Testis (tissue), 3 donors: ENCODE measurements around the gene VPS13C. TPM values are rescaled to one million over a fixed set of nuclear protein-coding genes. Genes with fewer than 3 reads are reported as not detected.

ENCODE experiments used
- DNase-seq: peaks from one replicate; pipeline ENCODE4 v3.0.0-alpha.2; 2019
- H3K27ac ChIP-seq, 2 donors: fragments of 200-600 bp; sonication (generic); one replicate each; pipeline ENCODE4 v1.5.1; 2019
- H3K27me3 ChIP-seq: fragments of 200-600 bp; sonication (generic); one replicate; pipeline ENCODE4 v1.5.1; 2019
- H3K36me3 ChIP-seq: fragments of 200-600 bp; sonication (generic); one replicate; pipeline ENCODE4 v1.5.1; 2017; ENCODE audit warnings: low read depth; ENCODE audit errors: missing control alignments
- H3K4me1 ChIP-seq: fragments of 200-600 bp; sonication (generic); one replicate; pipeline ENCODE4 v1.5.1; 2019
- H3K4me3 ChIP-seq, 2 donors: fragments of 200-600 bp; sonication (generic); one replicate each; pipeline ENCODE4 v1.5.1; 2017 to 2019
- H3K9me3 ChIP-seq: fragments of 200-600 bp; sonication (generic); one replicate; pipeline ENCODE4 v1.5.1; 2017
- POLR2A ChIP-seq: fragments of 450-650 bp; IDR thresholded peaks from one replicate; pipeline ENCODE4 v1.6.1; 2017; ENCODE audit warnings: antibody characterized with exemption, mild to moderate bottlenecking, moderate library complexity
- WGBS, 2 donors: methylation state at CpG; one replicate each; pipeline ENCODE4 v1.1.5; 2018; 5-methylcytosine and 5-hydroxymethylcytosine counted together
- intact Hi-C: fragments of 100-400 bp; cut with DNase I; formaldehyde crosslinking; loops from one replicate; pipeline ENCODE4 v1.15.1; 2023; ENCODE audit warnings: low total_unique reads
- polyA plus RNA-seq: library from polyadenylated mRNA; stranded (reverse); fragments of 350-450 nt; fragmentation: Illumina TruSeq; extraction: RNeasy Lipid Tissue Mini Kit (QIAGEN cat#74804); gene quantifications from one replicate; pipeline ENCODE4 v1.2.3, GENCODE V29; 2014; ENCODE audit warnings: low read depth, low replicate concordance; ENCODE audit not compliant: insufficient read depth
- total RNA-seq, 2 donors: library from RNA; depleted of rRNA; stranded (reverse); fragments of >200 nt; gene quantifications; one replicate each; pipeline ENCODE4 v1.2.3, GENCODE V29; 2016
- TF ChIP-seq, protein P1 (sequence below), 3 experiments: fragments of 450-650 bp in 2 of 3; fragments of 200-600 bp in 1 of 3; sonication (generic) in 1 of 3; IDR thresholded peaks; one replicate each; pipeline ENCODE4 v1.5.1; 2016 to 2019; ENCODE audit warnings: antibody characterized with exemption in 3 of 3, mild to moderate bottlenecking in 2 of 3, moderate library complexity in 1 of 3

The VPS13C gene
- total and polyA plus RNA-seq, 3 donors from 2014 or later = 21.3 to 89.1 (median 86.1) TPM

DNA sequence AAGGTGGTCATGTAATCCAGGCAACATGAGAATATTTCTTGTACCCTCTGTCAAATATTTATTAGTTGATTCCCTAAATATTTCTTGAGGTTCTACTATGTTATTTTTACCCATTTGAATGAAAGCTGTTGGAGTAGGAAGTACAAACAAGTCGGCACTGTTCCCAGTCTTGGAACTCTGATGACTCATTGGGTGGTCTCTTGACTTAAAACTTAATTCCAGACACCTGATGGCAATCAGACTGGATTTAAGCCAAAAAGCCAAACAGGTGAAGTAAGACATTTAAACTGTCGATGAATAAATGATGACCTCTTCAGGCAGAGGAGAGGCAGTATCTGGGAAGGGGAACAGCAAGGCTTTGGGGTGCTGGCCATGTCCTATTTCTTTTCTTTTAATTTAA lies 29.4 kb upstream of the VPS13C start:
- H3K27me3 ChIP-seq = no peaks in the 10 kb centered on the region
- H3K9me3 ChIP-seq = no peaks in the 10 kb centered on the region
- WGBS, 2 donors = 76 to 88% methylated on average over 2 of the region's 2 CpGs
- no peak overlapping the region for H3K4me3 ChIP-seq
- no peak for TF ChIP-seq POLR2A
- TF ChIP-seq, protein P1, sequence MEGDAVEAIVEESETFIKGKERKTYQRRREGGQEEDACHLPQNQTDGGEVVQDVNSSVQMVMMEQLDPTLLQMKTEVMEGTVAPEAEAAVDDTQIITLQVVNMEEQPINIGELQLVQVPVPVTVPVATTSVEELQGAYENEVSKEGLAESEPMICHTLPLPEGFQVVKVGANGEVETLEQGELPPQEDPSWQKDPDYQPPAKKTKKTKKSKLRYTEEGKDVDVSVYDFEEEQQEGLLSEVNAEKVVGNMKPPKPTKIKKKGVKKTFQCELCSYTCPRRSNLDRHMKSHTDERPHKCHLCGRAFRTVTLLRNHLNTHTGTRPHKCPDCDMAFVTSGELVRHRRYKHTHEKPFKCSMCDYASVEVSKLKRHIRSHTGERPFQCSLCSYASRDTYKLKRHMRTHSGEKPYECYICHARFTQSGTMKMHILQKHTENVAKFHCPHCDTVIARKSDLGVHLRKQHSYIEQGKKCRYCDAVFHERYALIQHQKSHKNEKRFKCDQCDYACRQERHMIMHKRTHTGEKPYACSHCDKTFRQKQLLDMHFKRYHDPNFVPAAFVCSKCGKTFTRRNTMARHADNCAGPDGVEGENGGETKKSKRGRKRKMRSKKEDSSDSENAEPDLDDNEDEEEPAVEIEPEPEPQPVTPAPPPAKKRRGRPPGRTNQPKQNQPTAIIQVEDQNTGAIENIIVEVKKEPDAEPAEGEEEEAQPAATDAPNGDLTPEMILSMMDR (IDR thresholded peaks at IDR 0.05) = no peak
- no peak overlapping the region for H3K27ac ChIP-seq
- H3K36me3 ChIP-seq = no peaks in the 10 kb centered on the region
- no peaks in the 10 kb centered on the region for H3K4me1 ChIP-seq
- intact Hi-C loops = no loop called here
- DNase-seq = no peak

DNA sequence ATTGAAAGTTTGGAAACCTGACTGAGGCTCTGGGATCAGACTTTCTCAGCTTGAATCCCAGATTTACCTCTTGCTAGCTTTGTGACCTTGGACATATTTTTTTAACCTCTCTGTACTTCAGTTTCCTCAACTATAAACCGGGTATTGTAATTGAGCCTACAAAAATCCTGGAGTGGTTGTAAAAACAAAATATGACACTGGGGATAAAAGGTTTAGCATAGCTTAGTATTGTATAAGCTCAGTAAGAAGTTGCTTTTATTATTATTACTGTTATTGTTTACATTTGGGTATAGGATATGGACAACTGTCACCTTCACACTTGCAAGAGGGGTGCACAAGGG lies 28.1 kb upstream of the VPS13C start:
- TF ChIP-seq POLR2A = no peak
- TF ChIP-seq, protein P1 (IDR thresholded peaks at IDR 0.05) = no peak
- Histone ChIP-seq H3K4me3 (no peak overlapping the region), H3K27me3 (no peaks in the 10 kb centered on the region), H3K27ac (no peak overlapping the region), H3K9me3 (no peaks in the 10 kb centered on the region), H3K36me3 (no peaks in the 10 kb centered on the region), H3K4me1 (no peaks in the 10 kb centered on the region)
- WGBS, 2 donors = 38 to 54% methylated on average over 1 of the region's 1 CpG
- intact Hi-C loops = no loop called here
- no peak for DNase-seq

- Histone ChIP-seq H3K27me3 (no peaks in the 10 kb centered on the region), H3K4me3 (no peak overlapping the region), H3K9me3 (no peaks in the 10 kb centered on the region), H3K27ac (no peak overlapping the region), H3K36me3 (no peaks in the 10 kb centered on the region), H3K4me1 (no peaks in the 10 kb centered on the region)
- 42 to 45% methylated on average over 5 of the region's 5 CpGs for WGBS, 2 donors
- intact Hi-C loops = no loop called here
- TF ChIP-seq POLR2A = no peak
- TF ChIP-seq, protein P1 (IDR thresholded peaks at IDR 0.05) = no peak
- DNase-seq = no peak
These were observed 27.6 kb upstream of the VPS13C start for GRCh38 chr15:62087671-62088352.

GRCh38 chr15:62085740-62086139 lies 25.5 kb upstream of the VPS13C start:
- WGBS, 2 donors = 73 to 76% methylated on average over 4 of the region's 4 CpGs
- intact Hi-C loops = no loop called here
- no peak for DNase-seq
- H3K4me3 ChIP-seq = no peak overlapping the region
- no peaks in the 10 kb centered on the region for H3K36me3 ChIP-seq
- no peaks in the 10 kb centered on the region for H3K9me3 ChIP-seq
- H3K27ac ChIP-seq = no peak overlapping the region
- TF ChIP-seq, protein P1 (IDR thresholded peaks at IDR 0.05) = no peak
- TF ChIP-seq POLR2A = no peak
- no peaks in the 10 kb centered on the region for H3K4me1 ChIP-seq
- no peaks in the 10 kb centered on the region for H3K27me3 ChIP-seq
